ENCODE measurements around the gene MUC6.

- TF ChIP-seq CTCF (IDR thresholded peaks at IDR 0.05 in 2 of 3, conservative IDR thresholded peaks at IDR 0.05 in 1 of 3; ENCODE audit: control insufficient read depth in 2 of 3, extremely low read depth in 1 of 3, insufficient read depth in 1 of 3, low read depth in 3 of 3, low read length in 3 of 3): no peak
- TF ChIP-seq SRF (IDR thresholded peaks at IDR 0.05; ENCODE audit: low read depth in 2 of 2, low read length in 2 of 2): no peak
- no peak for TF ChIP-seq POLR2A (IDR thresholded peaks at IDR 0.05; ENCODE audit: low read depth, low read length)
- no peak for TF ChIP-seq SPI1 (IDR thresholded peaks at IDR 0.05; ENCODE audit: borderline replicate concordance, insufficient read depth, low read depth, low read length)
- no peak for TF ChIP-seq ZBTB33 (IDR thresholded peaks at IDR 0.05)
- TF ChIP-seq EP300 (IDR thresholded peaks at IDR 0.05; ENCODE audit: borderline replicate concordance in 1 of 2, control insufficient read depth in 1 of 2, low read depth in 2 of 2, low read length in 2 of 2): no peak
- TF ChIP-seq HCFC1 (IDR thresholded peaks at IDR 0.05; ENCODE audit: low read length): no peak
- TF ChIP-seq RFX5 (IDR thresholded peaks at IDR 0.05; ENCODE audit: low read depth, low read length): no peak
- no peak for TF ChIP-seq GABPA (IDR thresholded peaks at IDR 0.05; ENCODE audit: low read depth)
- TF ChIP-seq YBX1 (IDR thresholded peaks at IDR 0.05): no peak
Measured at GRCh38 chr11:992577-992976, 43.9 kb downstream of the MUC6 start.
